ENCODE results near the gene TRIM16.
"Not testable (repeated sequence)": the region's sequence is repeated elsewhere in the genome, so short reads cannot be mapped to it uniquely, and the experiment has no call there.

DNA sequence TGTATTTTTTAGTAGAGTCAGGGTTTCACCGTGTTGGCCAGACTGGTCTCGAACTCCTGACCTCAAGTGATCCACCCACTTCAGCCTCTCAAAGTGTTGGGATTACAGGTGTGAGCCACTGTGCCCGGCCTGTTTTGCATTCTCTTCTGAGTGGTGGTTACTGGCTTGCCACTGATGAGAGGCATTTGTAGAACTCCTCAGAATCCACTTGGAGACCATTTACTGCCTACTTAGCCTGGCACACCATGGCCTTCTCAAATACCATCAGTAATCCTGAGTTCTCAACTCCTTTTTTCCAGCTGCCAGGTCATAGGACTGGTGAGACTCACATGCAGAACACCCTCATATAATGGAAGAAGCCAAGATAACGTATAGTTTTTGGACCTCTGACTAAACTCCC is 42.1 kb downstream of the TRIM16 start:
- TF ChIP-seq, protein P1, sequence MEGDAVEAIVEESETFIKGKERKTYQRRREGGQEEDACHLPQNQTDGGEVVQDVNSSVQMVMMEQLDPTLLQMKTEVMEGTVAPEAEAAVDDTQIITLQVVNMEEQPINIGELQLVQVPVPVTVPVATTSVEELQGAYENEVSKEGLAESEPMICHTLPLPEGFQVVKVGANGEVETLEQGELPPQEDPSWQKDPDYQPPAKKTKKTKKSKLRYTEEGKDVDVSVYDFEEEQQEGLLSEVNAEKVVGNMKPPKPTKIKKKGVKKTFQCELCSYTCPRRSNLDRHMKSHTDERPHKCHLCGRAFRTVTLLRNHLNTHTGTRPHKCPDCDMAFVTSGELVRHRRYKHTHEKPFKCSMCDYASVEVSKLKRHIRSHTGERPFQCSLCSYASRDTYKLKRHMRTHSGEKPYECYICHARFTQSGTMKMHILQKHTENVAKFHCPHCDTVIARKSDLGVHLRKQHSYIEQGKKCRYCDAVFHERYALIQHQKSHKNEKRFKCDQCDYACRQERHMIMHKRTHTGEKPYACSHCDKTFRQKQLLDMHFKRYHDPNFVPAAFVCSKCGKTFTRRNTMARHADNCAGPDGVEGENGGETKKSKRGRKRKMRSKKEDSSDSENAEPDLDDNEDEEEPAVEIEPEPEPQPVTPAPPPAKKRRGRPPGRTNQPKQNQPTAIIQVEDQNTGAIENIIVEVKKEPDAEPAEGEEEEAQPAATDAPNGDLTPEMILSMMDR (optimal IDR thresholded peaks at IDR 0.05 in 1 of 3, IDR thresholded peaks at IDR 0.05 in 1 of 3, conservative IDR thresholded peaks at IDR 0.05 in 1 of 3; ENCODE audit: extremely low read depth in 1 of 3, insufficient read depth in 2 of 3, low read length in 3 of 3), result not testable (repeated sequence)
- TF ChIP-seq EZH2 (IDR thresholded peaks at IDR 0.05; ENCODE audit: low read length), result not testable (repeated sequence)

All from keratinocyte (primary cell).